ELR (cell line): ENCODE results near the gene ARHGEF4.
A peak's percentile ranks its signal among the peaks of the same experiment; 100 is the strongest.

Source experiments
- DNase-seq: peaks from one replicate; pipeline ENCODE4 v3.0.0-alpha.2; 2015; ENCODE audit warnings: low read depth

The ARHGEF4 gene, protein sequence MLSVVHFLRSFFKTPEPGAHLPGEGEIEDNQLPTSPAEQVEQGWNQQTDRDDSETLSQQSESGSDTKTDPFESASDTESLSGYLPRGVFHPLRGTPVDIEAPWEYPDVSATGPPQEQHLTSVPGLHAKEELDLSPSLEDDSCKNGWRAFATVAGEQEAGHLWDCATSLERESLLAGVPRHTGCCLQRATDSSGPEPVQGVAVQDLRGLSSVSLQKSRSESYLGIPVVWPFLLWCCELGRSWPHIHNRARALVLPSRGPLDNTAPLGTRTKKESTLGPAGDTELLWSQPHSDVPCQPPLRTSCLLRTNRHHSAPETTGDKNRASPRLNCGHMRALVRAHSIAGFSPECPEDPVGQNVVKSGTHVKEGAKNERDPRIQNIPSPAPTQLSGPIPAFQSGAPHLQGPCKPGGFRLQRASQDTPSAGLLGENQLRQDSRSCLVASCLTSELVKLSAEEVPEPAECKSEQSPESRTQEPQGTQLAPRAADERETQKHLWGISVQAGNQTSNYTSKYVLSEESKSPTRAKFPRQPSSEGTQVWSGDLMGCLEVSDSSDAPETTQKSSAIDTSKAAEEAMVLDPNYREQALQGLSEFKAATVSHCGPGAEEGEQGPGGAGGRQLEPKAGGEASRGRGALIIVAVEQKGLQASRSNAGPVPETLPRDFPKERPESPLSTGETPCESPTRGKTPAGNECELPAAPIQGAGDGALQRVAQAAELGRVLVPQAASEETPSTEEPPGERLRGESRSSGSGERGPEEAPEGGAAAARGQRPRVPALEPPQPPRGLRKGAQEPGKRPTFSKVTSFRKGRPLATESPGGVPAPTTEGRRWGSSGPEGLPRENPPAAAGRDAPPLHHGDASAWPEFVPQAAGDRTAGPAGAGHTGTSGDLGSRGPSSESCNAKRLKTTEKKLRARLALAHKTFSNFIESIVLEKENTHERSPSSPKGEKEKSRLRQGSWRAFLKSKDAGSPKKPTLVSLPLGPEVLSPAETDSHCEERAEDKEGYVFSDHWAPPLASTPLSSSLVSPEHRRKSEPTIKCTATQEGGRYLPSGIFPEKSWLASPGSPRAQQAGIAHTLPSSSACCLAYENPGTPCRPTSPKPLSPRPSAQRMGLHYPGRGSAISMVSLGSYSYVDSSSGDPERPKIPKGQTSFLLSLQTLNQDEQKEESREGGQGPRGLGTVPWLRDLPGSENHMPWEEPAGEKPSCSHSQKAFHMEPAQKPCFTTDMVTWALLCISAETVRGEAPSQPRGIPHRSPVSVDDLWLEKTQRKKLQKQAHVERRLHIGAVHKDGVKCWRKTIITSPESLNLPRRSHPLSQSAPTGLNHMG (N-terminal part only)

DNA sequence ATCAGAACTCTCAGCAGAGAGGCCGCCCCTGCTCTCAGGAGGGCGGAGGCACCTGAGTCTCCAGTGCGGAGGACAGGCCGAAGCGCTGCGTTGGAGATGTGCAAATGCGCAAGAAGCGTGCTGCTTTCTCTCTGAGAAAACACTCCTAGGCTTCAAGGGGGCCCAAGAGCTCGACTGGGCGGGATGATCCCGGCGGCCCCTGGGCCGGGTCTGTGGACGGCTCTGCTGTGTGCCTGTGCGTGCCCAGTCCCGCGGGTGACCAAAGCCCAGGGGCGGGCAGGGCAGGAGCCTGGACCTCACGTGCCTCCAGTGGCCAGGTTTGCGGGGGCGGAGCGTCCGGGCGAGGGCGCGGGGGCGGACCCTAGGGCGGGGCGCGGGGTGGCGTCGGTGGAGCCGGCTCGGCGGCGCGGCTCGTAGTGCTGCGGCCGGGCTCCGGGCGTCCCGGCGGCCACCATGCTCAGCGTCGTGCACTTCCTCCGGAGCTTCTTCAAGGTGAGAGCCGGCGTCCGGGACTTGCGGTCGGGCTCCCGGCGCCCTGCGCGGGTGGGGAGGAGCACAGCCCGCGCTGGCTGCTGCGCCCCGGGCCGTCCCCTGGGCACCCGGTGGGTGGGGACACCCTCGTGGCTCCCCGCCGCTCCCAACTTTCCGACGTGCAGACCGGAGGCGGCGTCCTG, at the start of gene ARHGEF4:
ARHGEF4 (plus strand) TSS at position 414 of the 674 bp plus-strand sequence; CDS start at position 454, 40 bp downstream.
- peak; percentile 74 for DNase-seq

- no peak for DNase-seq
These were observed 48.9 kb upstream of the ARHGEF4 start for GRCh38 chr2:130787841-130788240.

DNA sequence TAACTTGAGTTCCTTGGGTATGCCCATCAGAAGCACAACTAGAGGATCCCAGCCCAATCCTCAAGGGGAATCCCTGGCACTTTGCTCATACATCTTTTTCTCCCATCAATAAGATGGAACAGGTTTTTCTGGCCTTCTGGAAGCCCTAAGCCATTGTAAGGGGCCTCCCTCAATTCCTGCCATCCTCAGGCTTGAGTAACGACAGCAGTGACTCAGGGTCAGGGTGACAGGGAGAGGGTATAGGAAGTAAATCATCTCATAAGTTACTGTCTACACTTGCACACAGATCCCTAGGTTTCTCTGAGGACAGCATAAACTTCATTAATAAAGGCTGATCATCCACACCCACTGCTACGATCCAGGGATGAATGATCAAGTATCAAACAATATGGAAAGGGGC, 46.4 kb upstream of the ARHGEF4 start:
- no peak for DNase-seq

DNA sequence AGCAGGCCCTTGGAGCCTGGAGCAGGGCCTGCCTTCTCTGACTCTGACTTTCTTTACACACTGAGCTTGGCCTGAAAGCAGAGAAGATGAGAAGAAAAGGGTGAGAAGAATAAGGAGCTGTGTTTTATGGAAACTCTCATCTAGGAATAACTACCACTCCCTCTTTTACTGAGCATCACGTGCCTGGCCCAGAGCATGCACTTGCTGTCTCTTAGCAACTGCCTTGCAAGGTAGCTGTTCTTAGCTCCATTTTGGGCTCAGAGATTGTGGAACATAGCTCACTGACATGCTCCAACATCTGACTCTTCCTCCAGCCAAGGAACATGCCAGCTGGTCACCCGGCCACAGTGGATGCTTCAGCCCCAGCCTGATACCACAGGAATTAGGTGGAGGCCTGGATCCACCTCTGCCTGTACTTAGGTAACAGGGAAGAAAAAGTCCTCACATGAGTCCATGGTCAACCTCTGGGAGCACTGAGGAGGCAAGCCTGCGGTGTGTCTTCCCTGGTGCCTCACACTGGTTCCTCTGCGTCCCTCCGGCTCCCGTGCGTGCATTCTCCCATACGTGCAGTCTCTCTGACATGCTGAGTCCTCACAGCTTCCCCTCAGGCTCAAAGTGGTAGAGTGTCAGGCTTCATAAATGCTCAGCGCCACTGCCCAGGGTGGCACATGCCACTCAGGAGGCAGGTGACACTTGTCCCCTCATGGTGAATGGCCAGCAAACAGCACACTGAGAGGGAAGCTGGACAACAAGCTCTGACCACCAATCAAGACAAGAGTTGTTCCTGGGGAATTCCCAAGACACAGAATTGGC, 45.7 kb upstream of the ARHGEF4 start:
- no peak for DNase-seq

GRCh38 chr2:130791617-130791939, 45.1 kb upstream of the ARHGEF4 start:
- no peak for DNase-seq

DNA sequence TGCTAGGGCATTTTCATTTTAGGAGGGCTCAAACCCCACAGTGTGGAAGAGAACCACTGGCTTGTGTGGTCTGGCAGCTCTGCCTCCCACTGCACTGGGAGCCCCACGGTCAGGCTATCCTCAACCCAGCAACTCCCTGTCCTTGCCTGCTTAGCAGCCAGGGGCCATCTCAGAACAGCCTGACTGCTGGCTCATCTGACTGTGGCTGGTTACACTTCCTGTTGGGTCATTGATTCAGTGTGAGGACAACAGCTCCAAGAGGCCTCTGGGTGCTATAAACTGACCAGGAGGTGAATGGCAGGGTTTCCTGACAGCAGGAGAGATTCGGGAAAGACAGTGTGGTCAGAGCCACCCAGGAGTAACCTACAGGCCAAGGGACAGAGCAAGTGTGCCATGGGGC, 41.3 kb upstream of the ARHGEF4 start:
- peak; percentile 69 for DNase-seq

DNA sequence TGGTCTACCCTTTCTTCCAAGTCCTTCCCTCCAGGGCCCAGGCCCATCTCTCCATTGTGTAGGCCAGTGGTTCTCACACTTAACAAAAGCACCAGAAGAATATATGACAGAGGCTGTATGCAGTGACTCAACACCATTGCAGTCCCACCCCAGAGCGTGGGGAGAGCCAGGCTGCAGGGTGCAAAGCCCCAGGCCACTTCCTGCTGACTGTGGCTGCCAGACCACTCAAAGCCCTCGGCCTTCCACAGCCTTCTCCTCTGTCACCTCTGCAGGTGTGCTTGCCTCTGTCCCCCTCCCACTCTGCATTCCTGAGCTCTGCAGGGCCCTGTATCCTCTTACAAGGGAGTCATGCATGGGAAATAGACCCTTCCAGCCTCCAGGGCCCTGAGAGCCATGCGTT, 40.4 kb upstream of the ARHGEF4 start:
- peak; percentile 64 for DNase-seq

DNA sequence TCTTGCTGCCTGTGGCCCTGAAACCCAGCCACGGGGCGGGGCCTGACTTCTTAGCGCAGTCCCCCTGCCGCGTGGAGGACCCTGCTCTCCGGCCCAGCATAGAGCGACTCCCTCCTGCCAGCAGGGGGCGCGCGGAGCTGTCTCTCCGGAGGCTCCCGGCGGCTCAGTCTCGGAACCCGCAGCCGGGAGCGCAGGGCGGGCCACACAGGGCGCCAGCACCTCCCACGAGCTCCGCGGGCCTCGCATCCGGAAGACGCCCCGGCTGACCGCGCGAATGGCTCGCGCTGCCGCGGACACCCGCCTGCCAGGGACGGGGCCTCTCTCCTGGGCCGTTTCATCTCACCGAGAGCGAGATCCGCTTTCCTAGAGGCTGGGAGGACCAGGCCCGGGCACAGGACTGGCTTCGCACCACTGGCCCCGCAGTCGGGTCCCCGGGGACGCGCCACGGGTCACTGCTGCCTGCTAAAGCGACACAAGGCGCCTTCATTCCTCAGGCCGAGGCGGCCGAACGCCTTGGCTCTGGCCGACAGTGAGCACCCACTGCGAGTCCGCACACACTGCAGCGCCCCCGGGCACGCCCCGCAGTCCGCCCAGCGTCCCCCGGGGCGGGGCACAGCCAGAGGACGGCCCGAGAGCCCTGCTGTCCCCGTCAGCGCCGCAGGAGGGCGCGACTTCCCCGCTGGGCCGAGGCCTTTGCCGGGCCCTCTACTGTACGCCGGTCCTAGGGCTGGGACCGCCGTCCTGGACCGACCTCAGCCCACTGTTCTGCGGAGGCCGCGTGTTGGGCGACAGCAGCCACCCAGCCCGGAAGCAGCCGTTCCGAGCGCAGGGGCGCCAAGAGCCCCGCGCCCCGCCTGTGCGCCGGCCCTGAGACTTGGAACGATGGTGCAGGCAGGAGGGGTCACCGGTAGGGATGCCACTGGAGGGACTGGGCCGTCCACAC, 39.0 kb upstream of the ARHGEF4 start:
- peak; percentile 92 for DNase-seq

DNA sequence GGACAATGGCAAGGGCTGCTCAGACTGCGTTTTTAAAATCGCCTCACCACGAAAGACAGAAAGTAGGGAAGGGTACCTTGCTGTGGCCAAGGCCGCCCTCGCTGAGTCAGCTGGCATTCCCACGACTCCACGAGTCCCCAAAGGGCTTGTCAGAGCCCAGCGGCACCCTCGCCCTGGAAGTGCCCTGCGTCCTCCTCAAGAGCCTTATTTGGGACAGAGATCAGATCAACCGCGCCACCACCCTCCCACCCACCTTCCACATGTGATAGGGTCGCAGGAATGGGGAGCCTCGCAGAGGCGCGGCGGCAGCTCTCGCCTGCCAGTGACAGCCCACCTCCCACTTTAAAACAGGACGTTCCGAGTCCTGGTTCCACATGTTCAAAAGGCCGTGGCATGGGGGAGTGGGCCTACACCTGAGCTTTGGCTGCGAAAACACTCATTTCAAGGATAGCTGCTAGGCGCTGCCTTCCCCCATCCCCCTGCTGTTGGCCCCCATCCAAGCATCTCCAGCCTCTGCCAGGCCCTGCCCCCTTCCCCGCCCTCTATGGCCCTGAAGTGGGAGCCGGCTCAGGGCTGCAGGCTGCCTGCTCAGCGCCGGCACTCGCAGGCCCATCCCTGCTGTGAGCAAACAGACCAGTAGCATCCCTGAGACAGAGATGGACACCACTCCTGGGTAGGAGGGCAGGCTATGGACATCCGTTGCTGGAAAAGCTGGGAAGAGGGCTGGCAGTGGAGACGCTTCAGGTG, 38.1 kb upstream of the ARHGEF4 start:
- DNase-seq, result no peak

DNA sequence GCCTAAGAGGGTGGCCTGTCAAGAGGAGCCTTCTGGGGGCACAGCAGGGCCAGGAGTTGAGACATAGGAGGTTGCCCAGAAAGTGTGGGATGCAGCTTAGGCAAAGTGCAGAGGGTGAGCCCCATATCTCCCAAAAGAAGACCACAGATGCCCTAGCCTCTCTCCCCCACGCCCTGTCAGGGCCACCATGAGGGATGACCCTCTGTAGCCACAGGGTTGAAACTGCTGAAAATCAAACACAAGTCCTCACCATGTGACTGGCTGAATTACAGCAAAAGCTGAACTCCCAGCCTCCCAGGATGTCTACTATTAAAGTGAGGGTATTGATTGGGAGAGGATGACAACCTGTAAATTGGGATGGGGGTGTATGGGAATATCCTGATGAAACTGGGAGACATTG, 37.4 kb upstream of the ARHGEF4 start:
- no peak for DNase-seq

GRCh38 chr2:130805613-130806012, 31.1 kb upstream of the ARHGEF4 start:
- no peak for DNase-seq

- DNase-seq, result no peak
These were observed 30.3 kb upstream of the ARHGEF4 start for GRCh38 chr2:130806370-130806769.

GRCh38 chr2:130807659-130808385, 28.9 kb upstream of the ARHGEF4 start:
- DNase-seq, result peak; percentile 36

GRCh38 chr2:130808482-130809268, 28.0 kb upstream of the ARHGEF4 start:
- peak; percentile 76 for DNase-seq

DNA sequence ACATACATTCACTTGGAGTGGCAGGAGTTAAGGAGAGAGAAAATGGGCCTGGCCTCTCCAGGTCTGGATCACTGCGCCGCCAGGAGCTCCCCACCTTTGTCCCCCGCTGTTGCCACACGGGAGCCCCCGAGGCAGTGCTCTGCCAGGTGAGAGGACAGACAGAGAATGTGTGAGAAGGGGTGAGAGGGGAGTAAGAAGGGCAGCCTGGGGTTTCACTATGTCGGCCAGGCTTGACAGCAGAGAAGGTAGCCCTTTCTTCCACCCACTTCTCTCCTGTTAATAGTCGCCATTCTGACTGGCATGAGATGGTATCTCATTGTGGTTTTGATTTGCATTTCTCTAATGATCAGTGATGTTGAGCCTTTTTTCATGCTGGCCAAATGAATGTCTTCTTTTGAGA, 26.2 kb upstream of the ARHGEF4 start:
- no peak for DNase-seq

GRCh38 chr2:130813722-130814121, 23.0 kb upstream of the ARHGEF4 start:
- no peak for DNase-seq

GRCh38 chr2:130814931-130815680, 21.6 kb upstream of the ARHGEF4 start:
- no peak for DNase-seq
